Coronary artery (tissue), 2 donors: ENCODE data around the gene PPM1G.

Source experiments
- DNase-seq: peaks from one replicate; pipeline ENCODE4 v3.0.0-alpha.2; 2017; ENCODE audit warnings: low spot score
- H3K27ac ChIP-seq, 2 donors: fragments of 200-600 bp; sonication (generic); one replicate each; pipeline ENCODE4 v1.5.1; 2016 to 2019
- H3K4me3 ChIP-seq: fragments of 200-600 bp; sonication (generic); 2 replicates; pipeline ENCODE4 v1.5.1; 2016; ENCODE audit warnings: mild to moderate bottlenecking, moderate library complexity
- TF ChIP-seq, protein P1 (sequence below): fragments of 200-600 bp; sonication (generic); IDR thresholded peaks from one replicate; pipeline ENCODE4 v1.5.1; 2019; ENCODE audit warnings: antibody characterized with exemption

The PPM1G gene, protein sequence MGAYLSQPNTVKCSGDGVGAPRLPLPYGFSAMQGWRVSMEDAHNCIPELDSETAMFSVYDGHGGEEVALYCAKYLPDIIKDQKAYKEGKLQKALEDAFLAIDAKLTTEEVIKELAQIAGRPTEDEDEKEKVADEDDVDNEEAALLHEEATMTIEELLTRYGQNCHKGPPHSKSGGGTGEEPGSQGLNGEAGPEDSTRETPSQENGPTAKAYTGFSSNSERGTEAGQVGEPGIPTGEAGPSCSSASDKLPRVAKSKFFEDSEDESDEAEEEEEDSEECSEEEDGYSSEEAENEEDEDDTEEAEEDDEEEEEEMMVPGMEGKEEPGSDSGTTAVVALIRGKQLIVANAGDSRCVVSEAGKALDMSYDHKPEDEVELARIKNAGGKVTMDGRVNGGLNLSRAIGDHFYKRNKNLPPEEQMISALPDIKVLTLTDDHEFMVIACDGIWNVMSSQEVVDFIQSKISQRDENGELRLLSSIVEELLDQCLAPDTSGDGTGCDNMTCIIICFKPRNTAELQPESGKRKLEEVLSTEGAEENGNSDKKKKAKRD

DNA sequence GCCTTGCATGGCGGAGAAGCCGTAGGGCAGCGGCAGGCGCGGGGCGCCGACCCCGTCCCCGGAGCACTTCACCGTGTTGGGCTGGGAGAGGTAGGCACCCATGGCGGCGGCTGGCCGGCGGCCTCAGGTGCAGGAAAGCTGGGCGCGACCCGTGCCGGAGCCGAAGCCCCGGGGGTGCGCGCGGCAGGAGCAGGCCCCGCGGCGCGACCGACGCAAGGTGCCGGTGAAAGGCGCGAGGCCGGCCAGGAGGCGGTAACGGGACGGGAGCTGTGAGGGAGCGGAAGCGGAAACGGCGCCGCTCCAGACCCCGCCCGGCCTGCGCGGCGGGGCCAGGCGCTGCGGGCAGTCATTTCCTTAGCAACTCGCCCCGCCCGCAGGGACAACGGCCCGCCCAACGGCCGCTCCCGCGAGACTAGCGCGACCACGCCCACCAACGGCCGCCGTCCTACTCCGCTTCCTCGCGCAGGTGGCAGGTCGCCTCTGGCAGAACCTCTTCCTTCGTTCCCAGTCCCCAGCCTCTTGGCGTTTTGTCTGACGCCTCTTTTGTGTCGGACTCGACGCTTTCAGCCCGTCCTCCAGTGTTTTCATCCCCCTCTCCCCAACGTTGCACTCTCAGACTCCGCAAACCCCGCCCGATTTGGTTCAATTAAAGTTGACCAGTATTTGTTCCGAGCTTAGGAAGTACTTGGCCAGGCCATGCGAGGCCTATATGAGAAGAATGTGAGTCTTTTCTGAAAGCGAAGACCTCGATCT is at the start of gene PPM1G:
TSS of gene PPM1G (minus strand) at position 271 of the 753 bp plus-strand sequence. CDS start at position 102, 169 bp downstream.
- peak; percentile 95 for DNase-seq
- peak within 1 kb of the TSS; percentile 60 to 86 for H3K27ac ChIP-seq
- H3K4me3 ChIP-seq = peak within 1 kb of the TSS; percentile 90
- TF ChIP-seq, protein P1, sequence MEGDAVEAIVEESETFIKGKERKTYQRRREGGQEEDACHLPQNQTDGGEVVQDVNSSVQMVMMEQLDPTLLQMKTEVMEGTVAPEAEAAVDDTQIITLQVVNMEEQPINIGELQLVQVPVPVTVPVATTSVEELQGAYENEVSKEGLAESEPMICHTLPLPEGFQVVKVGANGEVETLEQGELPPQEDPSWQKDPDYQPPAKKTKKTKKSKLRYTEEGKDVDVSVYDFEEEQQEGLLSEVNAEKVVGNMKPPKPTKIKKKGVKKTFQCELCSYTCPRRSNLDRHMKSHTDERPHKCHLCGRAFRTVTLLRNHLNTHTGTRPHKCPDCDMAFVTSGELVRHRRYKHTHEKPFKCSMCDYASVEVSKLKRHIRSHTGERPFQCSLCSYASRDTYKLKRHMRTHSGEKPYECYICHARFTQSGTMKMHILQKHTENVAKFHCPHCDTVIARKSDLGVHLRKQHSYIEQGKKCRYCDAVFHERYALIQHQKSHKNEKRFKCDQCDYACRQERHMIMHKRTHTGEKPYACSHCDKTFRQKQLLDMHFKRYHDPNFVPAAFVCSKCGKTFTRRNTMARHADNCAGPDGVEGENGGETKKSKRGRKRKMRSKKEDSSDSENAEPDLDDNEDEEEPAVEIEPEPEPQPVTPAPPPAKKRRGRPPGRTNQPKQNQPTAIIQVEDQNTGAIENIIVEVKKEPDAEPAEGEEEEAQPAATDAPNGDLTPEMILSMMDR = no peak

DNA sequence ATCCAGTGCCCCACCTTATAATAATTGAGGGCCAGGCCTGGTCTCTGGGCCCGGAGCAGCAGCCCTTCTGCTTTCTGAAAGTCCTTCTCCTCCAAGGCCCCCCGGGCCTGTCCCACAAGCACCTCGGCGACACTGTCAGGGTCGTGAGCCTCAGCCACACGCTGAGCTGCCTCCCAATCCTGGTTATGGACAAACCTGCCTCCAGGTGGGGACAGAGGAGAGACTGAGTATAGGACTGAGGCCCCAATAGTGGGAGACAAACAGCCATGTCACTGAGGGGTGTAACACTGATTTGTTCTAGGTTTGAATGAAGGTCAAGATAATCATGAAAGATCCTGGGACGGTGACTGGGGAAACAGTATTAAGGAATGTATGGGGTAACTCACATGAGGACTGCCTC is 44.6 kb upstream of the PPM1G start:
- no peak overlapping the region for H3K4me3 ChIP-seq
- TF ChIP-seq, protein P1 = no peak
- no peak overlapping the region for H3K27ac ChIP-seq
- no peak for DNase-seq

DNA sequence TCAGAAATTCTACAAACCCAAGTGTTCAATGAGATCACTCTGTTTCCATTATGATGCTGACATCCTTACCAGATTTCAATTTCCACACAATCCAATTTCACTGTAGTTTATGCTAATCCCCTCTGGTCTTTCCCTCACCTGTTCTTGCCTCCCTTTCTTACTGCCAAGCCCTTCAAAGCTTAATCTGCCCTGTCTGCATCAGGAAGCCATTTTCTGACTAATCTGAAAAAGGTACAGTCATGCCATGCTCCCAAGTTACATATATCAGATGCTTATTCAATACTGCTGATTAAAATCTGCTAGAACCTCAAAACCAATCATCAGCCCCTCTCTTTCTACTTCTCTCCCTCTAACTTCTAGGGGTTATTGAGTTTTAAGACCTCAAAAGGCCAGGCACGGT is 41.7 kb upstream of the PPM1G start:
- TF ChIP-seq, protein P1 = no peak
- no peak overlapping the region for H3K27ac ChIP-seq
- no peak overlapping the region for H3K4me3 ChIP-seq
- DNase-seq = no peak

DNA sequence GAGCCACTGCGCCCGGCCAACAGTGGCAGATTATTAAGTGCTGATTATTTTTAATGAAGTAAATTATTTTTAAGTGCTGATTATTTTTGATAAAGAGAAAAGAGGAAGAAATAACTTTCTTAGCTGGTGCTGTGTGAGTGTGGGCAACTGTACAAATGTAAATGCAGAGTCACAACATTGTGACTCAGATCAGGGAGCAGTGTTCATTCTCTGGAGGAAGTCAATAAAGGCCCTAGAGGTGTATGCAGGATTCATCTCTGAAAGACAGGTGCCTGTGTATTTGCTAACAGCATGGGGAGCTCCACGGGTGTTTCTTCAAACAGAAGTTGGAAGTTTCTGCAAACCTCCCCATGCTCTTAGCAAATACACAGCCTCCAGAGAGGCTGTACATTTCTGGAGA is 39.0 kb upstream of the PPM1G start:
- TF ChIP-seq, protein P1 = no peak
- Histone ChIP-seq H3K4me3 (no peak overlapping the region), H3K27ac (no peak overlapping the region)
- DNase-seq = no peak

DNA sequence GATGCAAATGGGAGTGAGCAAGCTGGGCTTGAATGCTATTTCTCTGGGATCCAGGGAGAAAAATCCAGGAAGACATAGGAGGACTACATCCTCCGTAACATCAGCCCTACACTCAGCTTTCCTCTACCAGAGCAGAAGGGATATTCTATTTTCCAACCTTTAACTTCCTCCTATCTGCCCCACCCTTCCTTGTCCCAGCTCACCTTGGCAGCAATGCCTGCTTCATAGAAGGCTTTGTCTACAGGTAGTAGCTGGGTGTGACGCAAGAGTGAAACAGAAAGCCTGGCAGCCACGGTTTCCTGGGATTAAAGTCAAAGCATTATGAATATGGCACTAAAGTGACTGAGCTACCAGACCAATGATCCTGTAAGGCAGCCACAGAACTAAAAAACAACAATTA is 36.7 kb upstream of the PPM1G start:
- Histone ChIP-seq H3K4me3 (no peak overlapping the region), H3K27ac (no peak overlapping the region)
- TF ChIP-seq, protein P1 = no peak
- no peak for DNase-seq

DNA sequence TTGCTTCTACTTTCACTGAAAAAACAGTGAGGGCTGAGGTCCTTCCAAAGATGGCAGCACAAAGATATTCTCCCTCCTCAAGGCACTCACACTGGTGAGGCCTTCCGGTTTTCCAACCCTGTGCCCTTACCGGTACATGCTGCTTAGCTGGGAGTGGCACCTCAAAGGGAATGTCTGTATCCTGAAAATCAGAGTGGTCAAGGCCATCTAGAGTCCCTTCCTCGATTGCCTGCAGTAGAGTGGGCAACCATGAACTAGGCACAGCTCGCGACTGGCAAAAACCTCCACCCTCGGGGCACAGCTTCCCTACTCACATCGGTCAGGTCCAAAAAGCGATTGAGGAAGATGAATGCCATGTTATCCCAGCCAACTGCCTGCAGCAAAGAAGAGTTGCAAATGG is 36.2 kb upstream of the PPM1G start:
- Histone ChIP-seq H3K4me3 (no peak overlapping the region), H3K27ac (no peak overlapping the region)
- TF ChIP-seq, protein P1 = no peak
- no peak for DNase-seq
